ENCODE measurements around the gene SPEM2.

DNA sequence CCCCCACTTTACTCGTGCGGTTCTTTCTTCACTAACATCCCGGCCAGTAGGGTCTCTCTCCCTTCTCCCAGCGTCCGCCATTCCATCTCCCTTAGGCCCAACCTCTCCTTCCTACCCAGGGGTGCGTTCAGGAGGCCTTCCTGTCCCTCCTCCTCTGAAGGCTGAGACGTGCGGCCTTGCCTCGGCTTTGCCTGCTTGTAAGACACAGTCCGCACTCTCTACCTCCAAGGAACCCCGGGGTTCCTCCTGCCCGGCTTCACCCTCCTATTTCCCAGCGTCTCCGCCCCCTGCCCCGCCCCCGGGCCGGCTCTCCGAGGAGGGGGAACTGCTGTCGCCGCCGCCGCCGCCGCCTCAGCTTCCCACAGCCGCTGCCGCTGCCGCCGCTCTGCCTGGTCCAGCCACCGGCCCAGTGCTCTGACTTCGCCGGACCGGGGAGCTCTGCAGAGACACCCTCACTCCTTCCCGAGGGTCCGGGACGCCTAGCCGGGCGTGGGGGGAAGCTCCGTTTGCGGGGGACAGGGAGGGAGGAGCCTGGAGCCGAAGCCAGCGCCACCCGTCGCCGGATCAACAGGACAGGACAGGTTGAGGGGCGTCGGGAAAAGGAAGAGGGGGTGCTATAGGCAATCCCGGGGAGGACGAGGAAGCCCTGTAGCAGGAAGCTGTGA is 12.7 kb downstream of the SPEM2 start:
- TF ChIP-seq CTCF (conservative IDR thresholded peaks at IDR 0.05; ENCODE audit: low read depth, low read length): no peak
- TF ChIP-seq RAD21 (IDR thresholded peaks at IDR 0.05; ENCODE audit: low read length): no peak
- TF ChIP-seq, protein P1, sequence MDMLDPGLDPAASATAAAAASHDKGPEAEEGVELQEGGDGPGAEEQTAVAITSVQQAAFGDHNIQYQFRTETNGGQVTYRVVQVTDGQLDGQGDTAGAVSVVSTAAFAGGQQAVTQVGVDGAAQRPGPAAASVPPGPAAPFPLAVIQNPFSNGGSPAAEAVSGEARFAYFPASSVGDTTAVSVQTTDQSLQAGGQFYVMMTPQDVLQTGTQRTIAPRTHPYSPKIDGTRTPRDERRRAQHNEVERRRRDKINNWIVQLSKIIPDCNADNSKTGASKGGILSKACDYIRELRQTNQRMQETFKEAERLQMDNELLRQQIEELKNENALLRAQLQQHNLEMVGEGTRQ (IDR thresholded peaks at IDR 0.05; ENCODE audit: low read depth, low read length): no peak
- no peak for TF ChIP-seq ELK1 (IDR thresholded peaks at IDR 0.05; ENCODE audit: borderline replicate concordance, low read depth, low read length)
- no peak for TF ChIP-seq POLR2A (IDR thresholded peaks at IDR 0.05; ENCODE audit: low read depth, low read length)
- no peak for TF ChIP-seq MAZ (IDR thresholded peaks at IDR 0.05; ENCODE audit: borderline replicate concordance, low read depth, low read length)
- TF ChIP-seq SMC3 (IDR thresholded peaks at IDR 0.05; ENCODE audit: low read depth, low read length): no peak
- no peak for TF ChIP-seq BHLHE40 (IDR thresholded peaks at IDR 0.05; ENCODE audit: low read depth, low read length)
- no peak for TF ChIP-seq FOS (IDR thresholded peaks at IDR 0.05; ENCODE audit: low read depth, low read length)
- no peak for TF ChIP-seq RCOR1 (IDR thresholded peaks at IDR 0.05; ENCODE audit: insufficient replicate concordance, low read length)
